Measurements from ENCODE around the gene GDA. TPM values are rescaled to one million over a fixed set of nuclear protein-coding genes. Genes with fewer than 3 reads are reported as not detected.
A peak's percentile ranks its signal among the peaks of the same experiment; 100 is the strongest.

The GDA gene
- total RNA-seq, 1 donor from 2014 or later: 0.18 TPM

DNA sequence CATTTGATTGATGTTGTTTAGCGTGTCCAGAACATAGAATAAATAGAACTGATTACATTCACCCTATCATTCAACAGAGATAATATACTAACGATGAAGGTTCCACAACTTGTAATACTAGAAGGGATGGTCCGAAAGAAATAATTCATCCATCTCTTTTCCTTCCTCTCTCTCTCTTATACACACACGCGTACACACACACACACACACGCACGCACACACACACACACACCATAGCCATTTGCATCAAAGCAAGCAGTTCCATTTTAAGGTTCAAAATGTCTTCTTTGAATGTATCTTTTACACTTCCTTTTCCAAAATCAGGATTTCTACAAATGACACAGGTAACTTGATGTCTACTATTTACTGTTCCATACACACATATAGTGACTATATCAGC, 887 bp downstream of the GDA start:
- DNase-seq (no peak), ATAC-seq (ENCODE audit: low read depth) (no peak)
- H3K9me3 Mint-ChIP-seq: peaks cover 3% of the 10 kb centered on the region
- TF ChIP-seq, protein P1, sequence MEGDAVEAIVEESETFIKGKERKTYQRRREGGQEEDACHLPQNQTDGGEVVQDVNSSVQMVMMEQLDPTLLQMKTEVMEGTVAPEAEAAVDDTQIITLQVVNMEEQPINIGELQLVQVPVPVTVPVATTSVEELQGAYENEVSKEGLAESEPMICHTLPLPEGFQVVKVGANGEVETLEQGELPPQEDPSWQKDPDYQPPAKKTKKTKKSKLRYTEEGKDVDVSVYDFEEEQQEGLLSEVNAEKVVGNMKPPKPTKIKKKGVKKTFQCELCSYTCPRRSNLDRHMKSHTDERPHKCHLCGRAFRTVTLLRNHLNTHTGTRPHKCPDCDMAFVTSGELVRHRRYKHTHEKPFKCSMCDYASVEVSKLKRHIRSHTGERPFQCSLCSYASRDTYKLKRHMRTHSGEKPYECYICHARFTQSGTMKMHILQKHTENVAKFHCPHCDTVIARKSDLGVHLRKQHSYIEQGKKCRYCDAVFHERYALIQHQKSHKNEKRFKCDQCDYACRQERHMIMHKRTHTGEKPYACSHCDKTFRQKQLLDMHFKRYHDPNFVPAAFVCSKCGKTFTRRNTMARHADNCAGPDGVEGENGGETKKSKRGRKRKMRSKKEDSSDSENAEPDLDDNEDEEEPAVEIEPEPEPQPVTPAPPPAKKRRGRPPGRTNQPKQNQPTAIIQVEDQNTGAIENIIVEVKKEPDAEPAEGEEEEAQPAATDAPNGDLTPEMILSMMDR (IDR thresholded peaks at IDR 0.05): no peak
- no peaks in the 10 kb centered on the region for H3K36me3 Mint-ChIP-seq (ENCODE audit: low read depth)
- H3K27ac Mint-ChIP-seq: no peak overlapping the region
- intact Hi-C loops (cut with micrococcal nuclease): no loop called here
- peaks cover 24% of the 10 kb centered on the region for H3K4me1 Mint-ChIP-seq
- ChIA-PET POLR2A (no interaction called here), CTCF (no interaction called here)
- no peak overlapping the region for H3K4me3 Mint-ChIP-seq
- peaks cover 40% of the 10 kb centered on the region for H3K27me3 Mint-ChIP-seq

DNA sequence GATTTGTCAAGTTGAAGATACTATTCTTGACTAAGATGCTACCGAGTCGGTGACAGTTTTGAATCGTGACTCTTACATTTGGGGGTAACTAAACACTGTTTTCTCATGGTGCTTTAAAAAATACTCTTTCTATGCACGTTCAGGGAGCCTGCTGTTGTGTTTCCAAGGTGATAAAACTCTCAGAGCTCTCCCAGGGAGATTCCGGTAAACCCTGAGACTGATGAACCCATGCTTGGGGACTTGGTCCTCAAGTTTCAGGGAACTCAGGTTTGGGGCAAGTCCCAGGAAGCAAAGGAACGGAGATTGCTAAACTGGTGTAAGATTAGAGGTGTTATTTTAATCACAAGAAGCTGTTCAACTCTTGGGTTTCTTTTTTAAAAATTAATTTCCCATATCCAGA, 1.4 kb downstream of the GDA start:
- TF ChIP-seq, protein P1 (IDR thresholded peaks at IDR 0.05): no peak
- Mint-ChIP-seq H3K9me3 (peaks cover 8% of the 10 kb centered on the region), H3K36me3 (ENCODE audit: low read depth) (no peaks in the 10 kb centered on the region), H3K4me1 (peaks cover 28% of the 10 kb centered on the region), H3K27ac (no peak overlapping the region), H3K4me3 (no peak overlapping the region), H3K27me3 (peaks cover 40% of the 10 kb centered on the region)
- intact Hi-C loops (cut with micrococcal nuclease): no loop called here
- no peak for ATAC-seq (ENCODE audit: low read depth)
- CTCF ChIA-PET: no interaction called here
- POLR2A ChIA-PET: no interaction called here
- no peak for DNase-seq

DNA sequence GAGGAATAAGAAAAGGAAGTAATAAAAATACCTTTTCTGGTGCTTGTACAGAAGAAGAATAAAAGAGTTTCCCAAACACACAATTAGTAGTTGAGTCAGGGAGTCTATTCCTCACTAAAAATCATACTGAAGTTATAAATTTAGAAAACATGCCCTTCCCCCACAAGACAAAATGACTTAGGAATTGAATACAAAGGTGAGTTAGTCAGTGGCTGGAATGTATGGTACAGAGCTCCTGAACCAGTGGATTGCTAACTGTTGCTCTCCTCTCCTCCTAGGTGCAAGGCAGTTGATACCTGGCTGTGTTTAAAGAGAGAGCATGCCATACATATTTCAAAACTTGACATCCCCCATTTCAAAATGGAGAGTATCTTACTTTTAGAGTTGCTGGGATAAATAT, 1.9 kb downstream of the GDA start:
- POLR2A ChIA-PET: no interaction called here
- TF ChIP-seq, protein P1 (IDR thresholded peaks at IDR 0.05): no peak
- H3K36me3 Mint-ChIP-seq (ENCODE audit: low read depth): no peaks in the 10 kb centered on the region
- ATAC-seq (ENCODE audit: low read depth): no peak
- CTCF ChIA-PET: no interaction called here
- H3K27me3 Mint-ChIP-seq: peaks cover 36% of the 10 kb centered on the region
- no peak for DNase-seq
- H3K4me3 Mint-ChIP-seq: no peak overlapping the region
- peaks cover 8% of the 10 kb centered on the region for H3K9me3 Mint-ChIP-seq
- H3K27ac Mint-ChIP-seq: no peak overlapping the region
- H3K4me1 Mint-ChIP-seq: peaks cover 28% of the 10 kb centered on the region
- intact Hi-C loops (cut with micrococcal nuclease): no loop called here

DNA sequence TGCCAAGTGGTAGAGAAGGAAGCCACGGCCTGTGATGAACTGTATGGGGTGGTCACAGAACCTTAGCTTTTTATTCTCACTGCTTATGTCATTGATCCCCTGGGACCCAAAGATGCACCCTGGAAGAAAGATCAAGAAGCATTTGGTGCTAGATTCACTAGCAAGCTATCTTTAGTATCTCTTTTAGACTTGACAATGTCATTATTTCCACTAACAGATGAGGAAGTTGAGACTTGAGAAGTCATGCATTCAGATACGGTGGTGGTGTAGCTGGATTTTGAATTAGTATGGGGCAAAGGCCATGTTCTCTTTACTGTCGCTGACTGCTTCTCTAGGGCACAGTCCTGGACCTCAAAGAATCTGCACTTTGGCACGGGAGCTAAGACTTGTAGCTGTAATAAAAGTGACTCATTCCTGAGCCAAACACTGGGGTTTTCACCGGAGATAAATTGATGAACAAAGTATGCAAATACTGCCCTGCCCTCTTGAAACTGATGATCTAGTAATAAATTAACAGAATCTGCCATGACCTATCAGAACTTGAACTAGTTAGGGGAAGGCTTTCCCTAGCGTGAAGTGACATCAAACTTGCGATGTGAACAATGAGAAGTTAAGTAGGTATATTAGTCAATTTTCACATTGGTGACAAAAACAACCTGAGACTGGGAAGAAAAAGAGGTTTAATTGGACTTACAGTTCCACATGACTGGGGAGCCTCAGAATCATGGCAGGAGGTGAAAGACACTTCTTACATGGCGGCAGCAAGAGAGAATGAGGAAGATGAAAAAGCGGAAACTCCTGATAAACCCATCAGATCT, 5.4 kb downstream of the GDA start:
- H3K27me3 Mint-ChIP-seq: peaks cover 13% of the 10 kb centered on the region
- CTCF ChIA-PET: no interaction called here

DNA sequence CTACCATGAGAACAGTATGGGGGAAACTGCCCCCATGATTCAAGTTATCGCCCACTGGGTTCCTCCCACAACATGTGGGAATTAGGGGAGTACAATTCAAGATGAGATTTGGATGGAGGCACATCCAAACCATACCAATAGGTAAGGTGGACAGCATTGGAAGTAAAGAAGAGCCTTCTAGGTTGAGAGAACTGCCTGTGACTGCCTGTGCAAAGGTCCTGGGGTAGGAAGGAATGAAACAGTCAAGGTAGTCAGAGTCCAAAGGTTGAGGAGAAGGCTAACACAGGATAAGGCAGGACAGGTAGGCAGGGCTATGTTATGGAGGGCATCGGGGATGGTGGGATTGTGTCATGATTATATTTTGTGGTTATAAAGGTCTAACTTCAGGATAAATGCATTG, 6.1 kb downstream of the GDA start:
- peaks cover 11% of the 10 kb centered on the region for H3K9me3 Mint-ChIP-seq
- peaks cover 17% of the 10 kb centered on the region for H3K4me1 Mint-ChIP-seq
- peak overlapping the region; percentile 83 for H3K27ac Mint-ChIP-seq
- no peak overlapping the region for H3K4me3 Mint-ChIP-seq
- TF ChIP-seq, protein P1 (IDR thresholded peaks at IDR 0.05): no peak
- peaks cover 7% of the 10 kb centered on the region for H3K27me3 Mint-ChIP-seq
- ATAC-seq (ENCODE audit: low read depth) (no peak), DNase-seq (no peak)
- intact Hi-C loops (cut with micrococcal nuclease): loop anchor here (5.0 kb wide), 1 partner anchor 52 kb away; no protein-coding TSS in a partner anchor
- H3K36me3 Mint-ChIP-seq (ENCODE audit: low read depth): no peaks in the 10 kb centered on the region
- CTCF ChIA-PET: no interaction called here
- POLR2A ChIA-PET: no interaction called here

More for the DNA sequence above, 5.4 kb downstream of the GDA start:
- ATAC-seq (ENCODE audit: low read depth) (peak; percentile 85), DNase-seq (no peak)
- TF ChIP-seq, protein P1 (IDR thresholded peaks at IDR 0.05): no peak
- H3K9me3 Mint-ChIP-seq: peaks cover 11% of the 10 kb centered on the region
- H3K4me3 Mint-ChIP-seq: peak overlapping the region; percentile 12
- no peaks in the 10 kb centered on the region for H3K36me3 Mint-ChIP-seq (ENCODE audit: low read depth)
- POLR2A ChIA-PET: no interaction called here
- intact Hi-C loops (cut with micrococcal nuclease): loop anchor here (1.0 to 5.0 kb wide), 2 partner anchors 53 to 243 kb away; partner anchors contain the start of genes ABHD17B and C9orf85
- H3K27ac Mint-ChIP-seq: peak overlapping the region; percentile 83
- peaks cover 21% of the 10 kb centered on the region for H3K4me1 Mint-ChIP-seq
